Hematopoietic multipotent progenitor cell (in vitro differentiated cells): ENCODE data around the gene SLC28A2. TPM values are rescaled to one million over a fixed set of nuclear protein-coding genes. Genes with fewer than 3 reads are reported as not detected.
"Not testable (repeated sequence)": the region's sequence is repeated elsewhere in the genome, so short reads cannot be mapped to it uniquely, and the experiment has no call there.

Experiments
- DNase-seq, 3 donors: peaks; one replicate each; pipeline ENCODE4 v3.0.0-alpha.2; 2011 to 2015; ENCODE audit warnings: low read depth in 2 of 3, low spot score in 2 of 3
- total RNA-seq: library from RNA; depleted of rRNA; stranded (reverse); fragments of >200 nt; gene quantifications from one replicate; pipeline ENCODE4 v1.2.3, GENCODE V29; 2012

SLC28A2 gene, protein sequence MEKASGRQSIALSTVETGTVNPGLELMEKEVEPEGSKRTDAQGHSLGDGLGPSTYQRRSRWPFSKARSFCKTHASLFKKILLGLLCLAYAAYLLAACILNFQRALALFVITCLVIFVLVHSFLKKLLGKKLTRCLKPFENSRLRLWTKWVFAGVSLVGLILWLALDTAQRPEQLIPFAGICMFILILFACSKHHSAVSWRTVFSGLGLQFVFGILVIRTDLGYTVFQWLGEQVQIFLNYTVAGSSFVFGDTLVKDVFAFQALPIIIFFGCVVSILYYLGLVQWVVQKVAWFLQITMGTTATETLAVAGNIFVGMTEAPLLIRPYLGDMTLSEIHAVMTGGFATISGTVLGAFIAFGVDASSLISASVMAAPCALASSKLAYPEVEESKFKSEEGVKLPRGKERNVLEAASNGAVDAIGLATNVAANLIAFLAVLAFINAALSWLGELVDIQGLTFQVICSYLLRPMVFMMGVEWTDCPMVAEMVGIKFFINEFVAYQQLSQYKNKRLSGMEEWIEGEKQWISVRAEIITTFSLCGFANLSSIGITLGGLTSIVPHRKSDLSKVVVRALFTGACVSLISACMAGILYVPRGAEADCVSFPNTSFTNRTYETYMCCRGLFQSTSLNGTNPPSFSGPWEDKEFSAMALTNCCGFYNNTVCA
- not detected for total RNA-seq

DNA sequence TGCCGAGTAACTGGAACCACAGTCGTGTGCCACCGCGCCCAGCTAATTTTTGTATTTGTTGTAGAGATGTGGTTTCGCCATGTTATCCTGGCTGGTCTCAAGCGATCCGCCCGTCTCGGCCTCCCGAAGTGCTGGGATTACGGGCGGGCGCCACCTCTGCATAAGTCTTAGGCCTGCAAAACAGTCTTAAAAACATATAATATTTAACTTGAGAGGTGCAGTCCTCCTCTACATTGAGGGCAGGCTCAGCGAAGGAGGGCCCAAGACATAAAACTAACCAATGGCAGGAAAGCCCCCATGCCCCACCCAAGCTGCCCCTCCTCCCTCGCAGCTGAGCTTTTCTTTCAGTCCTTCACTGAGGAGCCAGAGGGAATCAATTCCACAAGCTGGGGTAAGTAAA, at the start of gene SLC28A2:
TSS of gene SLC28A2 (plus strand) at position 347 of the 400 bp plus-strand sequence. CDS start 982 bp downstream, outside the sequence.
- DNase-seq, result no peak

DNA sequence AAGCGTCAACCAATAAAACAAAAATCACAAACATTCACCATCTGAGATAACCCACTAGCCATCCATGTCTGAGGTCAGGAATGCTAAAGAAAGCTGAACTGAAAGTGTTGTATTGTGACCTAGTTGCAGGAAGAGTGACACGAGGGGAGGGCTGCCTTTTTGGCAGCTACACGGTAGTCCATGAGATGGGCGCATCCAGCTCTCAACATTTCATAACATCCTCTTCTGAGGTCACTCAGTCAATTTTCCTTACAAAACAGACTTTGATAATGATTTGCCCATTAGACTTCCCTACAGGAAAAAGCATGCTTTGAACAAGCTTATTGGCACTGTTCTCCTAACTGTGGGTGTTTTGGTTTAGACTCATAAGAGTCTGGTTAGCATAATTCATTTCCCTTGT, 48.9 kb upstream of the SLC28A2 start:
- DNase-seq, result no peak

DNA sequence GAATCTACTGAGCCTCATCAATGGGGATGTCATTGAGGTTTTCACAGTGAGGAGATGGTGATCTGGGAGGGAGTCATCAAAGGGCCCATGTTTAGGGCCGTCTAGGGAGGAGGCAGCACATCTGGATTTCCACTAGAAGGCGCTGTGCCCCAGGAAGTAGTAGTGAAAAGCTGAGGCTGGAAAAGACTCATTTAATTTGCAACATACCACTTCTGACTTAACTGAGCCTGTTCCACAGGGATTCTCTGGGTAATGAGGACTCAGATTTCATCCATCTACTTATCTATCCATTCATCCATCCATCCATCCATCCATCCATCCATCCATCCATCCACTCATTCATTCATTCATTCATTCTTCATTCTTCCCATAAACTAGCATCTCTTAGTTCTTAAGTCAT, 46.8 kb upstream of the SLC28A2 start:
- peak in 2 of 3 donors; percentile 68 to 86 for DNase-seq

DNA sequence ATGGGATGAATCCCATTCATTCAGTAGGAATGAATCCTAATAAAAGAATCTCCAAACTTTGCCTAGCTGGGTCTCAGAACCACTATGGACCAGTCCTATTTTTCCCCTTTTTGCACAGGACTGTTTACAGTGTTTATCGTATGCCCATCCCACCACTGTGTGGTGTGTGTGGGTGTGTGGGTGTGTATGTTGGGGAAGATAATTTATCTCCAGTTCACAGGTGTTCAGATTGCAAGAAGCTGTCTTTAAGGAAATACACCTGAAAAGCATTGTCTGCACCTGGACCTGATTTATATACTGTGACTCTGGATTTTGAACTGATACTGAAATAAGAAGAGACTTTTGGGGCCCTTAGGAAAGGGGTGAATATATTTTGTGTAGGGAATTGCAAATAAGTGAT, 39.5 kb upstream of the SLC28A2 start:
- DNase-seq, result no peak

DNA sequence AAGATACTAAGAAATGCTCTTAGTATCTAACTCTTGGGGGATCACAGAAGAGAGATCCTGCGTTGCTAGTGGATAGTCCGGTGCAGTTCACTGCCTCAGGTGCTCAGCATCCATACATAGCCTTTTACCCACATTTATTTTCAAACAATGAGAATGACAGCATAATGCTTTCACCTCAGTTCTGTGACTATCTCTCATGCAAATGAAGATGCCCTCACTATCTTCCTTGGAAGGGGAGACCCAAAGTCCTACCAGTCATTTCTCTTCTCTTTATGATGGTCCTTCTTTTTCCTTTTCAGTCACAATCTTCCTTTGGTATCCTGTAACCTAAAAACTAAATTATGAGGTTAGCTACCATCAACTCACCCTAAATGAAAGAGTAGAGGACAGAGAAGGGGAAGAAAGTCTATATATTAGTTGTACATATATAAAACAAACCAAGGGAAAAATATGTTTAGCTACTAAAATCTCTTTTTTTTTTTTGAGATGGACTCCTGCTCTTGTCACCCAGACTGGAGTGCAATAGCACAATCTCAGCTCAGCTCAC, 30.9 kb upstream of the SLC28A2 start:
- DNase-seq, result no peak

DNA sequence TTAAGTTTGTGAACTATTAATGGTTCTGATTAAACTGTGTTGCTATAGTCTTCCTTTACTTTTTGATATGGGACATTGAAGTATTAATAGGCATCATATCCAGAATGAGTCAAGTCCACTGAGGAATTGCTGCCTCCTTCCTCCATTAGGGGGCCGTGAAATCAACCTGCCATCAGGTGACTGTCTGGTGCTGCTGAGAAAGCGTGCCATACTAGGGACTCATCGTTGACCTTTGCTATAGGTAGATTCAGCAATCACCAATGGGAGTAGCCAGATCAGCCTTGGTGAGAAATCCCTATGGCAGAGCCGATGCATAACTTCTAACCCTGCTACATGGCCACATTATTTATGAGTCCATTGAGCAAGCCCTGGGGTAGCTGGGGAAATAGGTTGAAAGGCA, 30.1 kb upstream of the SLC28A2 start:
- DNase-seq, result no peak

DNA sequence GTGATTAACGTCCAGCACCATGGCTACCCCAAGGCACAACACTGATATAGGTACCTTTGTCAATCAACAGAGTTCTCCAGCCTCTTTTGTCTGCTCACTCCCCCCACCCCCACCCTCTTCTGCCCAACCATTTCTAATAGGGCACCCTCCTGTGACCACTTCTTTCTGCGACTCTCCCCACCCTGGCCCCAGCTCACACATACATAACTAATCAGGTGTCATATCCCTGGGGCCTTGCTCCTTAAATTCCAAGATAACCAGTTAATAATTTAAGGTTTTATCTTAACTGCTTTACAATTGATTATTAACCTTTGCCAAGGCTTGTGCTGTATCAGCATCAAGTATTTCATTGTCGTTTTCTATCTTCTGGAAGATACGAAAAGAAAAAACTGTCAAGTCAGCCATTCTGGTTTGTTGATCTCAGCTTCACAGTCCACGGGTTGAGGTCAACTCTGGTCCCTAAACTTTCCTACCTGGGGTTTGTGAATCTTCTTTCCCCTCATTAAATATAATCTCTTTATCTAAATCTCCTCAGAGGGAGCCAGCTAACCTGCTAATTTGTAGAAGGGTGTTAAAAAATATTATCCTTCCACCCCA, 27.3 kb upstream of the SLC28A2 start:
- DNase-seq, result no peak

DNA sequence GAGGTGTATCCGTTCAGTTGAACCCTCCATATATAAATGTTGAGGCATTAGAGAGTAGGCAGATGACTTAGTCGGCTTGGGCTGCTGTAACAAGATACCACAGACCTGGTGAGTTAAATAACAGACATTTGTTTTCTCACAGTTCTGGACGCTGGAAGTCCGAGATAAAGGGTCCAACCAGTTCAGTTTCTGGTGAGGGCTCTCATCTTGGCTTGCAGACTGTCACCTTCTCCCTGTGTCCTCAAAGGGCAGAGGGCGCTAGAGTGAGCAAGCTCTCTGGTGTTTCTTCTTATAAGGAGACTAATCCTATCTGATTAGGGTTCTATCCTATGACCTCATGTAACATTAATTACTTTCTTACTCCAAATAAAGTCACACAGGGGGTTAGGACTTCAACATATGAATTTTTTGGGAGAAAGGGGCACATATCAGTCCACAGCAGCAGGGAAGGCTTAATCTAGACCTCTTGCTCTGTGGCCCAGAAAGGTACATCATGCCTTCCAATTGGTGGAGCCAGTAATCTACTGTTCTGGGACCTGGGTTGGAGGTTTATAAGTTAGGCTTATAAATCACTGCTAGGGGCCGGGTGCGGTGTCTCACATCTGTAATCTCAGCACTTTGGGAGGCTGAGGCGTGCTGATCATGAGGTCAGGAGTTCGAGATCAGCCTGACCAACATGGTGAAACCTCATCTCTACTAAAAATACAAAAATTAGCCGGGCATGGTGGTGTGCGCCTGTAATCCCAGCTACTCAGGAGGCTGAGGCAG, 26.3 kb upstream of the SLC28A2 start:
- DNase-seq, result no peak

DNA sequence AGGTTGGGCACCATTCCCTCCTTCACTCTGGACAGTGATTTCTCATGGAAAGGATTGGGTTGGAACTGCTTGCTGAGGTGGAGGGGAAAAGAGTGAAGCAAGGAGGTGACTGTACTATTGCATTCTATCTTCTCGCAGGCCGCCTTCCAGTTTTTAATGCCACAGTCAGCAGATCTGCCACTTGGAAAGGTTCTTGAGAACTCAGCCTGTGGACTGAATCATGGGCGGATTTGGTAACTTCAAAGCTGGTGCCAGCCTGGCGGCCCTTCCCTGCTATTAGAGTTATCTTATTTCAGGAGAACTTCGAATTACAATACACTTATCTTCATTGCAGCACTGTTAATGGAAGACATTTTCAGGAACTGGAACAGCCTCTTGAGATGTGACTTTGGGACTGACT, 23.1 kb upstream of the SLC28A2 start:
- no peak for DNase-seq

DNA sequence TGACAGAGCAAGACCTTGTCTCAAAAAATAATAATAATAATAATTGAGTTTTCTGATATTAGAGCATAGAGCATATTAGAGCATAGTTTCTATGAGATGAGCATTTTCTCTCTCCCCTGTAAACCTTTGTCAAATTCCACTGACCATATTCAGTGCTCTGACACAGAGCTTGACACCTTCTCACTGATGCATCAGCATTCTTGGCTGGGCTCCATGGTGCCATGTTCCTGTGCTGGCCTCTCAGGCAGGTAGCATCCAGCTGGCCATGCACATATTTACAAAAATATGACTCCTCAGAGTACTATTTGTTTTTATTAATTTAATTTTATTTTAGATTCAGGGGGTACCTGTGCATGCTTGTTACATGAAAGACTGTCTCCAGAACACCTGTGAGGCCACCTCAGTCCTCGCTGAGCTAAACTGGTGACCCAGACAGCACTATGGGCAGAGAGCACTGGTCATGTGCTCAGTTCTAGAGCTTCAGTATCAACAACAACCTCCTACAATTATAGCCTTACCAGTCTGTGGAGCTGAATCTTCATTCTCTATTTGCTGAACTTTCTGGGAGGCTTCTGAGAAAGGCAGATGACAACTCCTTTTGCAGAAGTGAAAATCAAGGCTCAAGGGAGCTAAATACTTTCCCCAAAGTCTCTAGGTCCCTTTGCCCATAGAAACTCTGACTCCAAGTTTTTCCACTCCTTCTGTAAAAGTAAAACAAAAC, 21.6 kb upstream of the SLC28A2 start:
- no peak for DNase-seq

DNA sequence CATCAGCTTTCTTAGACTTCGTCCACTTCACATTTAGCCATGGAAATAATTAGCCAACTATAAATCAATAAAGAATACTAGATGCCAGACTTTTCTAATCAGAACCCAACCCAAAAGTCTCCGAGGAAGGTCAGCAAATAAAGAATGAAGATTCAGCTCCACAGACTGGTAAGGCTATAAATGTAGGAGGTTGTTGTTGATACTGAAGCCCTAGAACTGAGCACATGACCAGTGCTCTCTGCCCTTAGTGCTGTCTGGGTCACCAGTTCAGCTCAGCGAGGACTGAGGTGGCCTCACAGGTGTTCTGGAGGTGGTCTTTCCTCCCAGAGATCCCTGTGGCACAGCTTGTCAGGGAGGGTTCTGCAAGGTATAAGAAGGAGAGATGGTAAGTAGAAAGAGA, 20.9 kb upstream of the SLC28A2 start:
- DNase-seq, result no peak

DNA sequence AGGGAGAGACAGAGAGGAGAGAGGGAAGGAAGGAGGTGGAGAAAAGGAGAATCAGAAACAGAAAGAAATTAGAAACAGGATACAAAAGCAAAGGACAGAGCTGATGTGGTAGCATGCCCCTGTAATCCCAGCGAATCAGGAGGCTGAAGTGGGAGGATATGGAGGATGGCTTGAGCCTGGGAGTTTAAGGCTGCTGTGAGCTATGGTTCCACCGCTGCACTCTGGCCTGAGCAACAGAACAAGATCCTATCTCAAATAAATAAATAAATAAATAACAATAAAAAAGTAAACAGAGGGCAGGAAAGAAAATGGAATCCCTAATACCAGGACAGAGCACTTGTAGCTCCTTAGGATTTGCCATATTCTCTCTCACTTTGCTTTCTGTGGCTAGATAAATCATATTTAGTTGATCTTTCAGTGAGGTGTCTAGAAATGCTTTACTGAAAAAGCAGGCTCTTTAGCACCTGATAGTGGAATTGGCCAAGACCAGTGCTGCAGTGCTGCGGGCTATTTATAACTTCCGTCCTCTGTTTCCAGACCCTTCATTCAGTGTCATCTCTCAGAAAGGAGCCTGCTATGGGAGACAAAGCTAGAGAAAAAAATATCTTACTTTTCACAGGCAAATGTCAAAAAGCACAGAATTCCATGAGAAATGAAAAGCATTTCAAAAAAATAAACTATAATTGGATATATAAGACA, 20.0 kb upstream of the SLC28A2 start:
- DNase-seq, result no peak

DNA sequence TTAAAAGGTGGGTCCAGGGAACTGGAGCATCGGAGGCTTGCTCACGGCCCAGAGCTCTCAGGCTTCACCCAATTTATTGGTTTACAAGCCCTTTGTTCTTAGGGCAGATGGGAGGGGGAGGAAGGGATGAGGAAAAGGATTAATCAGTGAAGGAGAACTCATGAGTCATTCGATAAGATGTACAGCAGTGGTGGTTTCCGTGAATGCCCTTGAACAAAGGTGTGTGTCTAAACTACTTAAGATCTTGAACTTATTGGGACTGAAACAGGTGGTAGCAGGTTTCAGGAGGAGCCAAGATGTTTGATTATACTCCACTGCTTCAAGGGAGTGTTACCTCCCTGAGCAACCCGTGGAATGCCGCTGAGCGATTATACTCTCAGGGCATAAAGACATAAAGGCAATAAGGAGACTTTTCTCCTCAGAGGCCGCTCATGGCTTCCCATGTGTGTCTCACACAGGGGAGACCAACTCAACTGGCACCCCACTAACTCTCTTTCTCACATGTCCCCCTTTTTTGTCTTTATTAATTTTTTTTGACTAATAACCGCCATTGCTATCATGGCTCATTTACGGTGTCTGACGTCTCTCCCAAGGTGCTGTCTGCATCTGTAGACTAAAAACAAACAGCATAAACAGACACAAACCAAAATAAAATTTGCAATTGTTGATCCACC, 17.3 kb upstream of the SLC28A2 start:
- DNase-seq, result no peak

DNA sequence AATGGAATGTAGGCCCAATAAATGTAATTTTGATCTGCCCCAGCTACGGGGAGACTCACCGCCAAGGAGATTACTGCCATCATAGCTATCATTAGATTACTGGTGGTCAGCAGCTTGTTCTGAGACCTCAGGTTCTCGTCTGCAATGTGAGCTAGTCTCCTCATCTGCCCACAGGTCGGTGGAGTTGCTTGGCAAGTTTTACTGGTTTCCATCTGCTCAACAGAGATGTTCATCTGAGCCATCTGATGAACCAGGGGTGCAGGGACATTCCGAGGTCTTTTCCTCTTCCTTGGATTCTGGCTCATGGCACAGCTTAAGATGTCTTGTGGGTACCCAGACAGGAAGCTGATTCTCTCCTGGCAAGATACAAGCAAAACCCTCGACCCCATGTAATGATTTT, 15.2 kb upstream of the SLC28A2 start:
- DNase-seq, result not testable (repeated sequence)

DNA sequence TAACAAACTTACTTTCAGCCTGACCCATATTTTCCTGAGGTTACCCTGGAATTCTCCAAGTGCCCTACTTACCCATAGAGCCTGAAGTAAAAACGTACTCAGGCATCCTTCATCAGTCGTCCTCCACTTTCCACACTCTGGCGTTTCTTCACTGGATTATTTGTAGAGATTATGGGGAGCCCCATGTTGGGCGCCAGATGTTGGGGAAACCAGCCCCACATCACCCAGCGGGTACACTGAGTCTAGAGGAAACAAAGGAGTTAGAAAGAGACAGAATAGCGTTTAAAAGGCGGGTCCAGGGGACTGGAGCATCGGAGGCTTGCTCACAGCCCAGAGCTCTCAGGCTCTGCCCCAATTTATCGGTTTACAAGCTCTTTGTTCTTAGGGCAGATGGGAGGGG, 9.7 kb upstream of the SLC28A2 start:
- DNase-seq, result peak in 2 of 3 donors; percentile 12 to 29

DNA sequence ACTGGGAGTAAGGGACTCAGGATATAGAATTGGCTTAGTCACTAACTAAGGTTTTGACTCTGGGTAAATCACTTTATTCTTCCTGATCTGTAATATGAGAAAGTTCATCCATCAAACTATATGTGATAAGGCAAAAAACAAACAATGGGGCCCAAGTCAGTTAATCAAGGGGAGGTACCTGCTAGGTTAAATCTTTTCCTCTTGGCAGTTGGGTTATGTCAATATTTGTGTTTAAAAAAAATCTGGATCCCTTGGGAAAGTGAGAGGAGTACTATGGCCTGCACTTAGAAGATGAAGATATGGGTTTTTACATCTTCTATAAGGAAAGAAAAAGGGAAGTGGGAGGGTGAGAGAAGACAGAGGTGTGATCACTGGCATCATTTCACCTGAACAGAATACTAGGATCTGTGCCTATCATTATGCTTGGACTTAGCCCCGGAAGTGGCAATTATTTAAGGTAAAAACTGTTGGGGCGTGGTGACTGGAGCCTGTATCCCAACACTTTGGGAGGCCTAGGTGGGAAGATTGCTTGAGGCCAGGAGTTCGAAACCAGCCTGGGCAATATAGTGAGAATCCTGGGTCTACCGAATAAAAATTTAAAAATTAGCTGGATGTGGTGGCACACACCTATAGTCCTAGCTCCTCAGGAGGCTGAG, 2.8 kb upstream of the SLC28A2 start:
- DNase-seq, result no peak

DNA sequence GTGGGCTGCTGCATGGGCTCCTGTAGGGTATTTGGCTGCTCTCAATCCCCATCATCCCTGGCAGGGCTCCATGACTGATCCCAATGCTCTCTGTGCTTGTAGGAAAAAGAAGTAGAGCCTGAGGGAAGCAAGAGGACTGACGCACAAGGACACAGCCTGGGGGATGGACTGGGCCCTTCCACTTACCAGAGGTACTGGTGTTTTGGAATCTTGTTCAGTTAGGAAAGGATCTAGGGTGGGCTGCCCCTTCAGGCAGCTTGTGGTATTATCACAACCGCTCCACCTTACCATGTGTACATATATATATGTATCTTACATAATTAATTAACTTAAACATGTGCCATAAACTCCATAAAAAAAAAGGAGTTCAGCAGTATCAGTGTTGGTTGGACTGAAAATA, 1.3 kb downstream of the SLC28A2 start:
- DNase-seq, result no peak

DNA sequence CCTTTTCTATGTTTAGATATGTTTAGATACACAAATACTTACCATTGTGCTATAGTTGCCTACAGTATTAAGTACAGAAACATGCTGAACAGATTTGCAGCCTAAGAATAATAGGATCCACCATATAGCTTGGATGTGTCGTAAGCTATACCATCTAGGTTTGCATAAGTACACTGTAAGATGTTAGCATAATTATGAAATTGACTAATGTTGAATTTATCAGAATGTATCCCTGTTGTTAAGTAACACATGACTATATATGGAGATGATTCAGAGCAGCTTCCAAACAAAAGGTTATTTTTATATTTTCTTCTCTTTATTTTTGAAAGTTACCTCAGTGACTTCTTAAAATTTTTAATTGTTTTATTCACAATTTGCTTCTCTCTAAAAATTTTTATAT, 2.4 kb downstream of the SLC28A2 start:
- DNase-seq, result no peak
